Ishikawa (cell line): Measurements from ENCODE around the gene RAD51B.

Source experiments
- CEBPB ChIP-seq: IDR thresholded peaks from 2 replicates; pipeline ENCODE4 v1.6.1; 2012
- CREB1 ChIP-seq: IDR thresholded peaks from 2 replicates; pipeline ENCODE4 v1.6.1; 2012; ENCODE audit warnings: low read depth
- EP300 ChIP-seq: IDR thresholded peaks from 2 replicates; pipeline ENCODE4 v1.6.1; 2012; ENCODE audit warnings: borderline replicate concordance
- FOXM1 ChIP-seq: IDR thresholded peaks from 2 replicates; pipeline ENCODE4 v1.6.1; 2012; ENCODE audit warnings: low read depth, borderline replicate concordance
- MAX ChIP-seq: IDR thresholded peaks from 2 replicates; pipeline ENCODE4 v1.6.1; 2012
- NFIC ChIP-seq: IDR thresholded peaks from 2 replicates; pipeline ENCODE4 v1.6.1; 2012
- RAD21 ChIP-seq: IDR thresholded peaks from 2 replicates; pipeline ENCODE4 v1.6.1; 2012; ENCODE audit warnings: low read depth
- REST ChIP-seq: IDR thresholded peaks from 2 replicates; pipeline ENCODE4 v1.6.1; 2012; ENCODE audit warnings: low read depth, mild to moderate bottlenecking
- TAF1 ChIP-seq: IDR thresholded peaks from 2 replicates; pipeline ENCODE4 v1.6.1; 2012; ENCODE audit warnings: low read depth, mild to moderate bottlenecking
- TEAD4 ChIP-seq: IDR thresholded peaks from 2 replicates; pipeline ENCODE4 v1.6.1; 2012
- YY1 ChIP-seq: IDR thresholded peaks from 2 replicates; pipeline ENCODE4 v1.6.1; 2012; ENCODE audit warnings: low read depth

GRCh38 chr14:67962215-67962644 is 142.7 kb downstream of the RAD51B start:
- no peak for TF ChIP-seq CEBPB
- no peak for TF ChIP-seq CREB1
- no peak for TF ChIP-seq NFIC
- no peak for TF ChIP-seq TAF1
- no peak for TF ChIP-seq FOXM1
- TF ChIP-seq RAD21, result no peak
- no peak for TF ChIP-seq REST
- no peak for TF ChIP-seq EP300
- no peak for TF ChIP-seq MAX
- TF ChIP-seq YY1, result no peak
- TF ChIP-seq TEAD4, result no peak
